Measurements from ENCODE around the gene ALK.

The ALK gene

DNA sequence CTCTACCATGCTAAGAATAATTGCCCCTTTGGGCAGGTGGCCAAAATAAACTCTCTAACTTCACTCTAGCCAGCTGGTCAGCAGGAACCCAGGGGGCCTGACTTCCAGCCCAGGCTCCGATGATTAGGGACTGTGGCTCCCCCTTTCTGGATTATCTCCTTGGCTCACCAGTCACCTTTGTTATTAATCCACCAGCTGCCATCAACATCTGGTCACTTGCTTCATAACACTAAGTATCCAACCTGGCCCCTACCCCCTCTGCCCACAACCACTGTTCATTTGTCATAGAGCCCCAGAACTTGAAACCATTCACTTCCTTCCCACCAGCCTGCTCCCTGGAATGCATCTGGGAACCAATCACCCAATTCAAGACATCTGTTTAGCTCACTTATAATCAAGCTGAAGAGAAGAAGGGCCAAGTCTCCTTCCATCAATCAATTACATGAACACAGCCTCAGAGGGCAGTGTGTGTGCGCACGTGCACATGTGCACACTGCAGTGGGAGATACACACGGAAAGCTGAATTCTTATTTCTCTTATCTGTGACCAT, 215.1 kb downstream of the ALK start:
- DNase-seq, result no peak

DNA sequence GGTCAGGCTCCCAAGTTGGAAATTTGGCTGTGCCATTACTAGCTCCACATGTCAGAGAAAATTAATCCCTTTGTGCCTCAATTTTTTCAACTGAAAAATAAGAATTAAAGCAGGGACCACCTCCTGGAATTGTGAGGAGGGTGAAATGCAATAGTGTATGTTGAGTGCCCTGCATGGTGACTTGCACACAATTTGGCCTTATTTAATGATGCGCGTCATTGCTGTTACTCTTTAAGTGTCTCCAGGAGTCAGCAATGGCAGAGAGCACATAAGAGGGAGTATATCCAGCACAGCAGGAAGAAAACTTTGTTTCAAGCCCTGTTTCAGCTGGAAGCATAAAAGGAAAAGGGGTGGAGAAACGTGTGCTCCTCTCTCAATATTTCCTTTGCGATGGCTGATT, 215.8 kb downstream of the ALK start:
- DNase-seq, result no peak

DNA sequence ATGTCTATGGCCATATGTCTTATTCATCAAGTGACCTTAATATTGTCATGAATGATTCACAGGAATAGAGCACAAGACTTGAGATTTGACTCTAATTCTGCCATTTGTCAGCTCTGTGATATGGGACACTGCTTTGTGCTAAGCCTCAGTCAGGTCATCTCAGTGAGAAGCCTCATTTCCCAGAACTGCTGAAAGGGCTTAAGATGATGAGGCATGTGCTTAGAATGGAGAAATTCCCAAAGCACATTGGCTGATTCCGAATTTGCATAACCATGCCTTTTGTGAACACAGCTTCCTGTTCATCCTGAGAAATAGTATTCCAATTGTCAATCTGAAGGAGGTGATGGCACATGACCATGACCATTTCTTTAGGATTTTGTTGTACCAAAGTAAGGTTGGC, 218.1 kb downstream of the ALK start:
- DNase-seq, result no peak

DNA sequence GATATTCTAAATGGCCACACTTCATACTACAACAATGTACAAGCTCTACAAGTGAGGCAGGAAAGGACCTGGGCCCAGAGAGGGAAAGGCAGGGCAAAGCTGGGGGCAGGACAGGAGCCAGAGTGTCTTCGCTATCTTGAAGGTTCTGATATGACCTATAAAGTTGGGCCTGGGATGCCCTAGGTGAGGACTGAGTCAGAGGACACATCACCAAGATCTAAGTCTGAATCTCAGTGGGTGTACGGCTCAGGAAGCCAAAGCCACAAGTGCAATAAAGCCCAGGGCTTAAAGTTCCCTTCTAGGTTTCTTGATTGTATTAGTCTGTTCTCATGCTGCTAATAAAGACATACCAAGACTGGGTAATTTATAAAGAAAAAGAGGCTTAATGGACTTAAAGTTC, 219.1 kb downstream of the ALK start:
- DNase-seq, result no peak

DNA sequence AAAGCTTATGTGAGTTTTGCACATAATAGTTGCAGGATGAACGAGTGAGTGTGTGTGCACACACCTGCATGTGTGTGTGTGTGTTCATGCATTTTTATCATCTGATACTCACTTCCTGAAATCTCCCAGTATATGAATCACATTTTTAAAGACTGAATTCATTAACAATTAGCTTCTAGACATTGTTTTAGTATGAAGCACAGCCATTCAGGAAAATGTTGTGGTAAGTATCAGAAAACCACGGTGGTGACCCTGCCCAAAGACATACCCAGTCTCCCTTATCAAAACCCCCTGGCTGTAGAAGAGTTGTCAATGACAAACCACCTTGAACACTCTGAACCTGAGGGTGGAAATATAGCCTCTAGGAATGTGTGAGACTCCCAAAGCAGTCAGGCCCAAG, 220.8 kb downstream of the ALK start:
- DNase-seq, result no peak

DNA sequence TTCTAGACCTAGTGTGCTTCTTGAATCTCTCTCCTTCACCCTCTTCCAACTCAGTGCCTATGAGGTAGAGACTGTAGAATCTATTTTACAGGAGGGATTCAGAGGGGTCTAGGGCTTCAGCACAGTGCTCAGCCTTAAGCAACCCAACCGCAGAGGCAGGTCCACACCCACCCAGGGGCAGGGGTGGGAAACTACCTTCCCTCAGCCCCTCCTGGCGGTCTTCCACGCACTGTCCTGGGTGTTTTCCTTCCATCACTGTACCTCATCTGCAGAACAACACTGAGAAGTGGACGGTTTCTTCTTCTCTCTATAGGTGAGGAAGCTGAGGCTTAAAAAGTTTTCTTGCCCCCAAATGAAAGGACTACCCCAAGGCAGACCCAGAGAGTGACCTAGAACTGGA, 222.3 kb downstream of the ALK start:
- DNase-seq, result no peak

DNA sequence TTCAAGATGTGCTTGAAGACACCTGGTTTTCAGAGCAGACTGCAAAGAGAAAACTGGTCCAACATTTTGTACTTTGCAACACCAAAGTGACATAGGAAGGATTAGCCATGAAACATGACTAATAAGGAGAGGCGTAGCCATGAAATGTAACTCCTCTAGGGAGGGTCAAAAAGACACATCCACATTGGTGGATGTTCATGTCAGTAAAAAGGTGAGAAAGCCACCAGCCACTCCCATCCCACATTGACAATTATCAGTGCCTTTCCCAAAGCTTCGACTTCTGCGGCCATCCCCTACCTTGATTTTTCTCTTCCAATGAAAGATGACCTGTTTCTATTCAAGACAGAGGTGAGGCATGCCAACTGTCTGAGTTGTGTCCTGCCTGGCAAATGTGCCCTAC, 223.2 kb downstream of the ALK start:
- DNase-seq, result no peak

DNA sequence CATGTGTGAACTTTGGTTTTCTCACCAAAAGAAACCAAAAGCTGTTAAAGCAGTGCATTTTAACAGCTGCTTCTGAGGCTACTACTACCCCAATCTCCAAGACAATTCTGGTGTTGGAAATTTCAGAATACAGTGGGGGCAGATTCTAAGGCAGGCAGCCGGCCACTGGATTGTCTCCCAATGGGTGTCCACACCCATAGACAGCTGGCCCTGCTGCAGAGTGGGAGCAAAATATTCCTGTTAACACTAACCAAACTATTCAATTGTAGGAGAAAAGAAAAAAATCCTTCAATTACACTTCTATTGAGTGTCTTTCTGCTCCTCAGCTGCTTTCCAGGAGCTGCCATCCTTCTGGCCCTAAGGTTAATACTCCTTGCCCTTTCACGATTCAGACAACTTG, 223.7 kb downstream of the ALK start:
- DNase-seq, result no peak

DNA sequence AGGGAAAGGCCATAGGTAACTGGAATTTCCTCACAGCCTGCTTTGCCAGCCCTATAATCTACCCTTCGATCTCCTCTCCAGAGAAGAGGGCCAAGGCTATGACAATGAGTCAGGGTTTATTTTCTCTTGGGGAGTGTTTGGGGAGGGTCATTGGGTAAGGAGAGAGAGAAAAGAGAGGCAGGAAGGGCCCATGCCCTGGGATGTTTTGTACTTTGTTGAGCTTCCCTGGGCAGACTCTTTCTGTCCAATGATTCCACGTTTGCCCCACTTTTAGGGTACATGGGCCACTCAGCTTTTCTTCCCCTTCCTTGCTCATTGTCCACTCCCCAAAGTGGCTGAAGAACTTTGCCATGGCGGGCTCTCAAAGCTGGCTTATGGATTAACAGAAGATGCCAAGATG, 224.2 kb downstream of the ALK start:
- no peak for DNase-seq

DNA sequence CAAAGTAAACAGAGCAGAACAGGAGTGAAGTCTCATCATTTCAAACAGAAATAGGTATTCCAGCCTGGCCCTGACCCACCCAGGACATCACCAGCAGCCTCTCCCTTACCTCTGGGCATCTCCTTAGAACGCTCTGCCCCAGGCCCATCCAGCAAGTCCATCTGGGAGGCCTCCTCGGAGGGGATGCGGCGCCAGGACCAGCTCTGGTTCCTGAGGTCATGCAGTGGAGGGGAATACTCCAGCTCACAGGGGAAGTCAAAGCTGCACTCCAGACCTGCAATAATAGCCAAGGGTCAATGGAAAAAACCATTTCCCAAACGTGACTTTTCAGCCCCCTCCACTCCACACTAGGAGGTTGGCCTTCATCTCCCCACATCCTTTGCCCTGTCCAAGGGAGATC, 226.6 kb downstream of the ALK start:
- DNase-seq, result no peak

DNA sequence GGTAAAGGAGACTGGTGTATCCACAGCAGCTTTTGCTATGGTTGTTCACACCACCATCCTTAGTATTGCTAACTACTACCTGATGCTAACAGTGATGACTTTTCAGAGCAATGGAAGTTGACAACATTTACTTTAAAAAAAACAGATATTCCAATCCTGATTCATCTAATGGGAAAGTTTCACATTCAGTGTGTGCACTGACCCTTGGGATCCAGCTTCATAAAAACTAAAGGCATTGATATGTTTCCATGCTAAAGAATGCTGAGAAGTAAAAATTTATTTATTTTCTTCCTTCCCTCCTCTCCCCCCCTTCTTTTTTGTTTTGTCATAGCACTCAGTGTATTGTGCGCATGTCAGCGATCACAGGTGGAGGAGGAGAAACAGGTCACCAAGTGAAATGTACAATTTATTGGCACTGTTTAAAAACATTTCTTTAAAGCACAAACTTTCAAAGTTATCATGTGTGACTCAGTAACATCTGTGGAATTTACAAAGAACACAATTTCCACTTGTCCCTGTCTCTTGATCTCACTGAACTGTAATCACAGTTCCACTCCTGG, 229.9 kb downstream of the ALK start:
- no peak for DNase-seq

DNA sequence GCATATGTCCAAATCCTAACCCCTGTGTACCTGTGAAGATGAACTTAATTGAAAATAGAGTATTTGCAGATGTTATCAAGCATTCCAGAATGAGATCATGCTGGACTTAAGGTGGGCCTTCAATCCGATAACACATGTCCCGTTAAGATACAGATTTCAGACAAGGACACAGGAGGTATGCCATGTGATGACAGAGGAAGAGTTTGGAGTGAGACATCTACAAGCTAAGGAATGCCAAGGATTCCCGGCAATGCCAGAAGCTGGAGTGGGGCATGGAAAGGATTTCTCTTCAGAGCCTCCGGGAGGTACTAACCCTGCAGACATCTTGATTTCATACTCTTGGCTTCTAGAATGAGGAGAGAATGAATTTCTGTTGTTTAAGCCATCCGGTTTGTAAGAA, 231.7 kb downstream of the ALK start:
- DNase-seq, result no peak

DNA sequence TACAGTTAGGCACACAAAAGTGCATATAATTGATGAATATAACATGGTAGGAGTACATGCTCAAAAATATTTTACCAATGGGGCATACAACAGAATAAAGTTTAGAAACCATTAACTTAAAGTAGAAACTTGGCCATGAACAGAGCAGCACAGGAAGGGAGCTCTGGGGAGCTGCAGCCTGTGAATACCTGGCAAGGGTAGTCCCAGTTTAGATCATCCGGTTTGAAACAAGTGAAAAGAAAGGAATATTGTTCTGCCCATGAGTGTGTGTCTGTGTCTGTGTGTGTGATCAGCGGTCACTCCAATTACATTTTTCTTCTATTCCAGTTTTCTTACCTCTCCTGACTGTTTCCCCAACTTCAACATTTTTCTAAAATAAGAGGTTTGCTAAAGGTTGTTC, 233.0 kb downstream of the ALK start:
- DNase-seq, result no peak

DNA sequence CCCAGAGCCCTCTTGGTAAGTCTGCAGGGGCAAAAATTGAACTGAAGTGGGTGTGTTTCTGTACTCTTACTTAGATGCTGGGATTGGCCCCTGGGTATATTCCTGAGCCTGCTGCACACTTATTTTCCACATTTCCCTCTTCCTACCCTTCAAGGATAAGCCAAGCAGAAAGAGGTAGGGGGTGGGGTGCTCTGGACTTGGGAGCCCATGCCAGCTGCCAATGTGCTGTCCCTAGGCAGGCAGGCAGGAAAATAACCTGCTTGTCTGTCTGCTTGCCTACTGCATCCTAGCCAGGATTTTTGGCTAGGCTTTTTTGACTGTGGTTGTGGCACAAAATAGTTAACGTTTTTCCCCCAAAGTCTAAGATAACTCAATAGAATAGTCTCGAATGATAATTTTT, 234.3 kb downstream of the ALK start:
- DNase-seq, result no peak

DNA sequence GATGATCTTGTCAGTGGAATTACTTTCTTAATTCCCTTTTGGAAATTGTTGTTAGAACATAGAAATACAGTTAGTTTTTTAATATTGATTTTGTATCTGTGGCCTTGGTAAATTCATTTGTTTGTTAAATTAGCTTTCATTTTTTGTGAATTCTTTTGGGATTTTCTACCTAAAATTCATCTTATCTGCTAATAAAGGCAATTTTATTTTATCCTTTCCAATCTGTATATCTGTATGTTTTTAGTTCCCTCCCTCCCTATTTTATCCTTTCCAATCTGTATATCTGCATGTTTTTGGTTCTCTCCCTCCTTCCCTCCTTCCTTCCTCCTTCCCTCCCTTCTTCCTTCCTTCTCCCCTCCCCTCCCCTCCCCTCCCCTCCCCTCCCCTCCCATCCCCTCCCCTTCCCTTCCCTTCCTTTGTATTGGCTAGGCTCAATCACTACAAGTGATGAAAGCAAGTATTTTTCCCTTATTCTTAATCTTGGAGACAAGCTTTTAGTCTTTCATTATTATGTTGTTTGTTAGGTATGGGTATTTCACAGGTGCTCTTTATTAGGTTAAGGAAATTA, 244.4 kb downstream of the ALK start:
- DNase-seq, result no peak

DNA sequence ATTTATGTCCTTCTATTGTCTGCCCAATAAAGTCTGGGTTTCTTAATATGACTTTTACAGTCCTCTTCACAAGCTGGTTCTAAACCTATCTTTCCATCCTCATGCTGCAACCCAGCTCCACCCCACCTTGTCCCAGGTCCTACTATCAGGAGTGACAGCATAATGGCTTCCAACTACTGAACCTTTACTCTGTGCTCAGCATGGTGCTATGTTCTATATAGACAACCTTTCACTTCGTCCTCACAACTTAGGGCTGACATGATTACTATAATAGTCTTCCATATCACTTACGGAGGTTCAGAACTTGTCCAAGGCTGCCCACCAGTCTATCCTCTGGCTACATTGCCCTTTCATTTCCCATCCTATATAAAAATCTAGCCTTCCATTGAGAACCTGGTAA, 256.8 kb downstream of the ALK start:
- no peak for DNase-seq

DNA sequence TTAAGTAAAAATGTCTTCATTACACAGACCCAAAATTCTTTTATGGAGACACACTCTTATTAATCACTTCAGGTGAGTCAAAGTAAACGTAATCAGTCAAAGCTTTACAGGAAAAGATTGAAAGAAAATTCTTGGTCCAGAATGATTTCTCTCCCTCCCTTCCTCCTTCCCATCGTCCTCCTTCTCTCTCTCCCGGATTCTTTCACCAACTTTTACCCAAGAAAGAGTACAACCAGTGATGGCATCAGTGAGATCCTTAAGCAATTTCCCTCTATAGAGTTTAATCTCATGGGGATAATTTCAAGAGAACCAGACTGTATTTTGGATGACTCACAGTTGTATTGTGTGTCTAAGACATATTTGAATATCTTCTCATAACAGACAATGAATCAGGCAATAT, 258.1 kb downstream of the ALK start:
- no peak for DNase-seq

DNA sequence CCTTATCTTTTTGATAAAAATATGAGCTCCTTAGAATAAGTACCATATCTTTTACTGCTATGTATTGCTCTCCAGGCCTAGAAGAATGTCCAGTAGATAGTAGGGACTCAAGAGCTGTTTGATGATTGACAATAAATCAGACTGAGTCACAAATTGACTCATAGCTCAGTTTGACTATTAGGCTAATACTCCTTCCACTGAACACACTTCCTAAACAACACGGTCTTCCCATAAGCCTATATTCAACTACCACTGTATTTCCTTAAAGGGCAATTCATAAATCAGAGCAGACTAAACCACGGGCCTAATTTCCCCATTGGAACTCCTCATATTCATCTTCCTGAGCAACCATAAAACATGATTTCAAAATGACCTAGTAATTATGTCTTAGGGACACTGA, 258.5 kb downstream of the ALK start:
- no peak for DNase-seq

DNA sequence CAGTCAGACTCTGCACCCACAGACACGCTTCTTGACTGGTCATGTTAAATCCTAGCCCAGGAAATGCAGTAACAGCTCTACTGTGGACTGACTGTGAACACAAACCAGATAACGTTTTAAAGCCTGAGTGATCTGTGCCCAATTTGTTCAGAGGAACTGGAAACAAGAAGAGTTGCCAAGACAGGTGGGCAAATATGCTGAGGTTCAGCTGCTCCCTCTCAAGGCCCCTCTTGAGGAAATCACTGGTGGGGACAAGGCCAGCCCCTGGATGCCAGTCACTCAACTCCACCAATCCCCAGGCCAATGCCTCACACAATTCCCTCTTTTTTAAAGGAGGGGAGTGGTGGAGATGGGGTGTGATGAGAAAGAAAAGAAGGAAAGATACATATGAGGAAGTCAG, 261.2 kb downstream of the ALK start:
- DNase-seq, result no peak

DNA sequence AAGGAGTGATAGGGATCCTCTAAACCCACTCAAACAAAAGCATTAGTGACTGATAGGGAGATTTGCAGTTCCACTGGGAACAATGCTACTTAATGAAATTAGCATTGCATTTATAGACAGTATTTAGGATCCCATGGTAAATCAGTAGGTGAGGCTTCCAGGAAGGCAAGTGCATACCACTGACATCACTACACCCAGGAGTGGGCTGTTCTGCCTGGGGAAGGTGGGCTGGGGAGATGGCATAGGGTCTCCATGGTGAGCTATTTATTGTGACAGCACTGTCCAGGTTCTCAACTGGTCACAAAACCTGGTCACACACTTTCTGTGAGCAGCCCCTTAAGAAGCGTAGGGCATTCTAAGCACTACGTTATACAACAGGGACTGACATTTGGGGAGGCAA, 262.2 kb downstream of the ALK start:
- no peak for DNase-seq

DNA sequence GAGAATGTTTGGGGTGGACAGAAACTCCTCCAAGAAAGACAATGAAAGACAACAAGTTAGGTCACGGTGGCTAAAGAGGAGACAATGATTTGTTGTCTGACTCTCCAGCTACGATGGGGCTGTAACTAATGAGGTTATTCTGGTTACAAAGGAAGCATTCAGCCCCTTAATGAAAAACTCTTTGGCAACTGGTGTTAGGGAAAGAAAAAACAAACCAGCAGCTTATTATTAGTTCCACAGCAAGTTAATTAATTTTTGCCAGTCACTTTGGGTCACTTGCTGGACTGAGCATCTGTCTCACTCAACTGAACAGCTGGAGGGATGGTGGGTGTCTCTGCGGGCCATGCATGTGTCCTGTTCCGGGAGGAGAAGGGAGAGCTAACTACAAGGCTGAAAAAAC, 263.7 kb downstream of the ALK start:
- no peak for DNase-seq

DNA sequence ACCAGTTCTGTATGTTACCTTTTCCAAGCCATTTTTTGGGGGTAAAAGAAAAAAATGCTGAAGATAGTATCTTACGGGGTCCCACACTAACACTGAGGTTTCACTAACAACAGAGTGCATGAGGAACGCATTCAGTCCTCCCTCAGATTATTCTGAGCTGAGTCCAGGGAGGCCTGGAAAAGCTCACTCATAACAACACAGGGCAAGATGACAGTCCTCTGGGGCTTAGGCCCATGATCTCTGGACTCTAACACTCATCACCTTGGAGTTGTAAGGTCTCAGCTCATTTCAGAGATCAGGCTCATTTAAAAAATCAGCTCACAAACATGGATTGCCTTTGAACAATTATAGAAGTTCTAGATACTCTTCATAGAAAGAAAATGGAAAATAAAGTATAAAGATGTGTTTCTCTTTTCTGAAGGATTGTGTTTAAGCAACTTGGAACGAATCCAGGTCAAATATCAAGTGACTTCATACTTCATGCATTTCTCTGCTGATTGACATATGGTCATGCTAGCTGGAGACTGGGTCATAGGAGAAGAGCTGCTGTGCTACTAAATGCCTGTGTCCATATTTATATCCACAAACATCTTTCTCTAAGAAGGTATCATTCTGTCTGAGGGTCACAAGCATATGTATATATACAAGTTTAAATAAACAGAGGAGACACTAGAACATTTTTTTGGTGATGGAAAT, 265.8 kb downstream of the ALK start:
- no peak for DNase-seq

DNA sequence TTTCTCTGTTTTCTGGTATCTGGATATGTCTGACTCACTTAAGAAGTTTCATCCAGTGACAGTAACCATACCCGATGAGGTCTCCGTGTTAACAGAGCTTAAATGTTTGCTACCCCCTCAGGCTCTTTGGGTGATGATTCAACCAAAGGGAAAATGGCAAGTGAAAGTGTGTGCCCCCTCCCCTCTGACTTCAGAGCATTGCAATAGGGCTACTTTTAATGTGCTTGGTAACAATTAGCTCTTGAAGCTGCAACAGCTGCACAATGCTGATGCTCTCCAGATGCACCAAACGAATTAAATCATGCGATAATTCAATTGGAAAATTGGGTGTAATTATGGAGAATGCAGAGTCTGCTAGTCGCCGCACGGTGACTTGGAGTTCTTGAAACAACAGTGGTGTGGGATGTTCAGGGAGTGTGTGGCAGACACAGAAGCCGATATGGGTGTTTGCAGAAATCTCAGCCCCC, 270.7 kb downstream of the ALK start:
- DNase-seq, result no peak

DNA sequence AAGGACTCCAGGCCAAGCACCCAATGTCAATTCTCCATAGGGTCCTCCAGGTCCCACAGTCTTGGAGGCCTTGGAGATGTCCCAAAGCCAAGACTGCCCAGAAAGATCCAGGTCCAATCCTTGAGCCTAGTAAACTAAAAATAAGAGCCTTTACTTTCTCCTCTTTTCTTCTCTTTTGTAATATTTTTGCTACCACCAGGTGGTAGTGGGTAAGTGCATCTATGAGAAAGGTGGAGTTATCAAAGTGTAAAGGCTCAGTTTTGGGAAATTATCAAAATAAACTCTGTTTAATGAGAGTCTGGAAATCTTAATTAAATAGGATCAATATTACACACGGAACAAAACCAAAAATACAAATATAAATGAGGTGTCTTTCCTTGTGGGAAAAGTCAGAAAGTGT, 276.4 kb downstream of the ALK start:
- no peak for DNase-seq

DNA sequence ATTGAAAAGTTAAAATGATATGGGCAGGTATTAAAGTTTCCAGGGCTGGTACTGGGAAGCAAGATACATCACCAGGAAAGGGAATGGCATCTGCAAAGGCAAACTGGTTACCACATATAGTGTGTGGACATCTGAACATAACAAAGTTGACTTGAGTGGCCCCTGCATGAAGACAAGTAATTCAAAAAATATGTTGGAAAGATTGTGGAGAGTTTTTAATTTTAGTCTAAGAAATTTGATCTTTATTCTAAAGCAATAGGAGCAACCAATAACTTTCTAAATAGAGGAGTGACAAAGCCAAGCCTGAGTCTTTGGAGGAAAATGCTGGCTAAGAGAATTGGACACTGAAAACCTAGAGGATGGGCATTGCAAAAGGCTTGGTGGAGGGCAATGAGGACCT, 278.2 kb downstream of the ALK start:
- no peak for DNase-seq
